ENCODE results near the gene GTPBP6.

GRCh38 chrX:264634-265455 lies 53.8 kb downstream of the GTPBP6 start:
- TF ChIP-seq EZH2 (IDR thresholded peaks at IDR 0.05) (no peak), POLR2AphosphoS5 (IDR thresholded peaks at IDR 0.05; ENCODE audit: borderline replicate concordance, low read depth, low read length) (no peak)
